Gastrocnemius medialis (tissue), 4 donors: Measurements from ENCODE around the gene FAM171A1.

Experiments
- CTCF ChIP-seq, 5 experiments: fragments of 450-650 bp in 3 of 5; fragments of 200-600 bp in 2 of 5; sonication (generic) in 2 of 5; IDR thresholded peaks in 4 of 5; conservative IDR thresholded peaks in 1 of 5; 1 replicate in 4 of 5; 2 replicates in 1 of 5; pipeline ENCODE4 v1.5.1; 2016 to 2019; ENCODE audit warnings: antibody characterized with exemption in 5 of 5, mild to moderate bottlenecking in 3 of 5, moderate library complexity in 3 of 5
- POLR2A ChIP-seq, 2 donors: fragments of 450-650 bp; IDR thresholded peaks; one replicate each; pipeline ENCODE4 v1.6.1; 2017; ENCODE audit warnings: antibody characterized with exemption in 2 of 2, mild to moderate bottlenecking in 2 of 2, moderate library complexity in 2 of 2

- TF ChIP-seq CTCF (IDR thresholded peaks at IDR 0.05 in 4 of 5, conservative IDR thresholded peaks at IDR 0.05 in 1 of 5): no peak
- TF ChIP-seq POLR2A (IDR thresholded peaks at IDR 0.05): no peak
Observed at GRCh38 chr10:15325243-15325943, 45.7 kb downstream of the FAM171A1 start.
